HG02885 (cell line): ENCODE data around the gene KRT15.

Source experiments
- ATAC-seq: cut with Tn5 transposase; IDR thresholded peaks from one replicate; pipeline ENCODE4 v1.9.1; 2021; ENCODE audit warnings: mild to moderate bottlenecking; ENCODE audit not compliant: unreplicated experiment, poor library complexity

Gene KRT15

GRCh38 chr17:41507315-41507880 lies 11.3 kb downstream of the KRT15 start:
- ATAC-seq: no peak

DNA sequence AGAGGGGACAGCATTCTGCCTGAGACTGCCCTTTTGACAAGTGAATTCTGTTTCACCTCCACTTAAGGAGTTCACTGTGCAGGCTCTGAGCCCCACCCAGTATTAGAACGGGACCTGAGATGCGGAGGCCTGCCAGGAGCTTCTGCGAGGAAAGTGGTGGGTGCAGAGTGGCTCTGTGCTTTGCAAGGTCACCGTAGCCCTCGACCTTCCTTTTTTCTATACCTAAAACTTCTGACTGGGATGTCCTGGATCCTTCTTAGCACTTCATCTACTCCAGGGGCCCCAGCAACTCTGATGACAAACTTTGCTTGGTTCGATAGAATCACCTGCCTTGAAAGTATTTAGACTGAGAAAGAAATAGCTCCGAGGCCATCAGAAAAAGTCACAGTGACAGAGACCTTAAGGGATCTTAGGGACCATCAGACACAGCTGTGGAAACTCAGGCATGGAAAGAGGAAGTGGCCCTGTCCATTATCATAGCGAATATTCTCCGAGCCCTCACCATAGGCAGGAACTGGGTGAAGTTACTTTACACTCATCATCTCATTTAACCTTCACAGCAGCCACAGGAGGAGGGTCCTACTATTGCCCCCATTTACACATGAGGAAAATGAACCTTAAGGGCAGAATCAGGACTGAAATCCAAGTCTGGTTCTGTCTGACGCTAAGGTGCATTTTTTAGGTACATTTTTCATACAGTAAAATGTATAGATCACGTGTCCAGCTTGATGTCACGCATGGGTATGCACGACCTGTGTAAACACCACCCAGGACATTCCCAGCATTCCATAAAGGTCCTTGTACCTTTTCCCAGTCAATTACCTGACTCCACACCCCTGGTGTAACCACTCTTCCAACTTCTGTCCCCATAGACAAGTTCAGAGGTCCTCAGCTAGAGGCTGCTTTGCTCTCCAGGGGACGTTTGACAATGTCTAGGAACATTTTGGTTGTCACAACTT lies 12.6 kb downstream of the KRT15 start:
- ATAC-seq: no peak

GRCh38 chr17:41505007-41505808 lies 13.5 kb downstream of the KRT15 start, which contains the start of gene KRT13:
Gene KRT13, minus strand, starts transcription at chr17:41505612. Its CDS starts 62 bp downstream, at chr17:41505550.
- ATAC-seq: no peak

GRCh38 chr17:41504246-41504977 lies 14.3 kb downstream of the KRT15 start:
- no peak for ATAC-seq

- ATAC-seq: no peak
Measured at GRCh38 chr17:41503202-41503601, 15.5 kb downstream of the KRT15 start.

DNA sequence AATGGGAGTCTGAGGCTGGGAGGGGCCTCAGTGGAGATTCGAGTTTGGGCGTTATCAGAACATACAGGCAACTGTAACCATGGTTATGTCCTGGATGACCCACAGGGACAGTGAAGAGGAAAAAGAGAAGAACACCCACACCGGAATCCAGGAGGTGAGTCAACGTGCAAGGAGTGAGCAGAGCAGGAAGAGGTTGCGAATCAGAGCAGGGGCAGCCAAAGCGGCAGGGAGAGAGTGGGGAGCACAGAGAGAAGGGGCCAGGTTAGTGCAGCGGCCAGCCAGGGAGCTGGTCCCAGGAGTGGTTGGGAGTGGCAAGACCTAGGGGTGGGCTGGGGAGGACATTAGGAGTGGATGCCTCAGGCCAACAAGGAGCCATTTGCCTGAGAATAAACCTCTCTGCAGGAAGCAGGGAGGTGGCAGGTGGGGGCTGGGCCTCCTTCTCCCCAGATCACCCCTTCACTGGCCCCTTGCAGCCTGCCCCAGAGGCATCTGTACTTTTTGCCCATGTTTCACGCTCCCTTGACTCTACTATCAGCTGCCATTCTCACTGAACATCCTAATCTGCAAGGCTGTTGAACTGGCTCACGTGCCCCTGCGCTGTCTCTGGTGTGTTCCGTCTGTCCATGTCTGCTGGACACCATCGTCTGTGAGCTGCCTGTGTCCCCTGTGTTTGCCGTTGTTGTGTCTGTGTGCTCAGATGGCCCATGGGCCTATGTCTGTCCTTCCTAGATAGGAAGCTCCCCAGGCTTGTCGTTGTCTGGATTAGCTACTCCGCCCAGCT lies 18.4 kb downstream of the KRT15 start:
- no peak for ATAC-seq

- no peak for ATAC-seq
Measured at GRCh38 chr17:41499714-41500113, 19.0 kb downstream of the KRT15 start.

DNA sequence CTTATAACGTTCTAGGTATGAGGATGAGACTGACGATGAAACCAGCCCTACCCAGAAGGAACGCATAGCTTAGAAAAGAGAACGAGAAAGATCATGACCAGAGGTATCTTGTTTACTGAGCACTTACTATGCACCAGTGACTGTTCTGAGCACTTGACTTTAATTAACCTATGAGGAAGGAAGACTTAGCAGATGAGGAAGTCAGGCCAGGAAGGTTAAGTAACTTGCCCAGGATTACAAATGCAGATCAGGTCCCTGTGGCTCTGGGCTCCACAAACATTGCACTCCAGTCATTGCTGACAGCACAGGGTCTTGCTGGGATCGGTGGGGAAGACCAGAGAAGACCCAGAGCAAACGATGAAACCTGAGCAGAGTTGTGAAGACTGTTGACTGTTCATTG lies 20.4 kb downstream of the KRT15 start:
- no peak for ATAC-seq

DNA sequence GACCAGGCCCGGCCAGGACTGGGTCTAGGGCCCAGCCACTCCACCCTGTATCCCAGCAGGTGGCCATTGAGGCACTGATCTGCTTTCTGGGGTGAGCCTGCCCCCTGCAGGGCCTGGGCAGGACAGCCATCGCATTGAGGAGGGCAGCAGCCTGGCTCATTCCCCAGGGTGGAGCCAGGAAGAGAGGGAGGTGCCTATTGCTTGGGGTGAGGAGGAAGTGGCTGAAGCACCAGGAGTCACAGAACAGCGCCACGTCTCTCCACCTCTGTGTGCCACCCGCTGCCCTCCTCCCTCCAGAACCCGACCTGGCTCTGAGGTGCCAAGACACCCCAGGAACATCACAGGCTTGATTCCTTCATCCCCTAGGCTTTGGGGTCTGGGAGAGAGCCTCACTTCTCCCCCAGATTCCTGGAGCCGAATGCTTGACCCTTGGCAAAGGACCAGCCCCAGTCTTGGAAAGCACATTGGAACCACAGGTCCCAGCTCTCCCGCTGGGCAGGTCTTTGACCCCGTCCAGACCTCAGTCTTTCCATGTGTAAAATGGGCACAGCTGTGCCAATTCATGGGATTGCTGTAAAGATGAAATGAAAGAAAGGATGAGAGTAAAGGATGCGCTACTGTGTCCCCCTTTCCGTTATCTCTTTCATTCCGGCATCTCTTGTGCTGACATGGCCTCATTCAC lies 21.7 kb downstream of the KRT15 start:
- ATAC-seq: peak; percentile 60

DNA sequence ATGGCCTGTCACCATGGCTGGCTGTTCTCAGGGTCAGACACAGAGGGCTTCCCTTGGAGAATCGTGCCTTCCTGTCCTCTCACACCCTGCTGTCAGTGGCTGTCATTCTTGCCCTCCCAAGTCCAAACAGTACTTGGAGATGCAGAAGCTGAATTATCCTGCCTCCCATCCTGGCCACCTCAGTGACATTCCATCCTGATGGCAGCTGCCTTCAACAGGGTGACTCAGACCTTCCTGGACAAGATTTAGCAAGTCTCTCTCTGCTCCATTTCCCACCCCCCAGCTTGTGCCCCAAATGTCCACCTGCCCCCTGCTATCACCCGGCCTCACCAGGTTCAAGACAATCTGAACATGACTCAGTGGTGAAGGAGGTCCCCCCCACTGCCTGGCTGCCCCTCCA lies 24.2 kb downstream of the KRT15 start:
- no peak for ATAC-seq

DNA sequence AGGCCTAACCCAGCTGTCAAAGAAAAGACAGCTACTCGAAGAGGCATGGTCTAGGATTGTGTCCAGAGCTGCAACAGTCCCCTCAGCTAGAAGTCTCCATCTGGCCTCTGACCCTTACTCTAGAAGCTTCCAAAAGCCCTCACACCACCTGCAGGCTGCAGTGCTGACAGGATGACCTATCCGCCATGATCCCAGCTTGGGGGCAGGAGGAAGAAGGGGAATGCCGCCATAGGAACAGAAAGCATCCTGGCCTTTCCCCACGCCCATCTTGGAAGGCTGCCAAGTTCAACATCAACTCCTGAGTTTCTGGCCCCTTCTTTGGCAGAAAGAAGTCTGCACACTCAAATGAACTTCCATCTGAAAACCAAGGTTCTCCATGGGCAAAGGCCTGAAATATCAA lies 25.9 kb downstream of the KRT15 start:
- ATAC-seq: no peak

- ATAC-seq: no peak
Measured at GRCh38 chr17:41492351-41492750, 26.3 kb downstream of the KRT15 start.

DNA sequence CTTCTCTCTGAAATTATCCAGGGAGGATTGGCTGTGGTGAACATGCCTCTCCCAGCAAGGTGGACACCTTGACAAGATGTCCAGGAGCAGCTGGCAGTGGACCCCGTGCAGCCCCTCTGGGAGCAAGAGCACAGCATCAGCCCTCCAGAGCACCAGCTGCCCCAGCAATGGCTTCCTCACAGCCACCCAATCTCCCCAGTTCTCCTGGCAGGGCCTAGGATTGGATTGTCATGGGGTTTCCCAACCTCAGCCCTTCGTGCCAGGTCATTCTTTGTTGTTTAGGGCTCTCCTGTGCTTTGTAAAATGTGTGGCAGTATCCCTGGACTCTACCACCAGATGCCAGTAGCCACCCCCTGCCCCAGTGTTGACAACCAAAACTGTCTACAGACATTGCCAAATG lies 27.2 kb downstream of the KRT15 start:
- no peak for ATAC-seq

- ATAC-seq: no peak
Measured at GRCh38 chr17:41490000-41490990, 28.4 kb downstream of the KRT15 start.

DNA sequence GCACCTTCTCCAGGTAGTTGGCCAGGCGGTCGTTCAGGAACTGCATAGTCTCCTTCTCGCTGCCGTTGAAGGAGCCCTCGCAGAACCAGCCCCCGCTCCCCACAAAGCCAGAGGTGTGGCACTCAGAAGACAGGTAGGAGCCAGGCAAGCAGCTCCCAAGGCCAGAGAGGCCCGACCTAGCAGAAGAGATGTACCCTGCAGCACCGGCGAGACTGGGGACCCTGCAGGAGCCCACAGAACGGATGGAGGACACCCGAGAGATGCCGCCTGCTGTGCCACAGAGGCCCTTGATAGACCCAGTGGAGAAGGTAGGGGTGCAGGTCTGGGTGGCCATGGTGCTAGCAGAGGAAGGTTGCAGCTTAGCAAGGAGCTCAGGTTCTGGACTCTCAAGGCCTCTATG lies 29.2 kb downstream of the KRT15 start, which contains the start of gene KRT36:
Gene KRT36, minus strand, starts transcription at position 380 of the 400 bp plus-strand sequence. Its CDS starts 46 bp downstream, at position 334.
- no peak for ATAC-seq

- no peak for ATAC-seq
Measured at GRCh38 chr17:41486809-41487530, 31.7 kb downstream of the KRT15 start.

DNA sequence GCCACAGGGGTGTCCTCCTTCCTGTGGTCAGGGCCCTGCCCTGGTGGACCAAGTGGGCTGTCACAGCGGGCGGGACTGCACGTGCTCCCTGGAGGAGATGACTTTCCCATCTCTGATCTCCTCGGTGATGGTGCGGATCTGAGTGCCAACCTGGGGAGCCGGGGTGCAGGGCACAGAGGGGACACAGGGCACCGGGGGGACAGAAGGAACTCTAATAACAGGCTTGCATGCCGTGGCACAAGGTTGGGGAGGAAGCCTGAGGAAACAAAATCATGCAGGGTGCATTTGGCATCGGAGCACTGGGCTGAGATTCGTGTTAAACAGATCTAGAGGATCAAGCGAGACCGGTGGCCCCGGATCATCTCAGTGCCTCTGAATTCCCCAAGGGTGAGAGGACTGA lies 32.4 kb downstream of the KRT15 start:
- ATAC-seq: no peak
